ENCODE results near the gene PHKA1.
"Not testable (repeated sequence)": the region's sequence is repeated elsewhere in the genome, so short reads cannot be mapped to it uniquely, and the experiment has no call there.

GRCh38 chrX:72552443-72552842 is 161.7 kb downstream of the PHKA1 start:
- not testable (repeated sequence) for TF ChIP-seq CTCF (IDR thresholded peaks at IDR 0.05; ENCODE audit: low read length); EZH2 (optimal IDR thresholded peaks at IDR 0.05; ENCODE audit: low read depth, low read length)
